Adrenal gland (tissue), 5 donors: ENCODE measurements around the gene TXLNG.

Experiments used
- CTCF ChIP-seq, 6 experiments: fragments of 450-650 bp in 4 of 6; fragments of 200-600 bp in 2 of 6; sonication (generic) in 1 of 6; IDR thresholded peaks; 1 replicate in 5 of 6; 2 replicates in 1 of 6; pipeline versions ENCODE4 v1.5.1 to v1.8.0; 2016 to 2021; ENCODE audit warnings: antibody characterized with exemption in 6 of 6, mild to moderate bottlenecking in 2 of 6, moderate library complexity in 1 of 6
- POLR2A ChIP-seq, 2 donors: fragments of 450-650 bp; IDR thresholded peaks; one replicate each; pipeline ENCODE4 v1.6.1; 2017; ENCODE audit warnings: antibody characterized with exemption in 2 of 2, mild to moderate bottlenecking in 2 of 2, moderate library complexity in 1 of 2
- donor health status: DM: no; HTN: no; CAD: no.

- TF ChIP-seq CTCF (IDR thresholded peaks at IDR 0.05) (peak; percentile 34 to 69 (median 66)), POLR2A (IDR thresholded peaks at IDR 0.05) (peak in 1 of 2 donors; percentile 51)
These were observed 96.6 kb downstream of the TXLNG start for GRCh38 chrX:16882702-16883486.
